Neural cell (in vitro differentiated cells): ENCODE results near the gene TMEM101. TPM values are rescaled to one million over a fixed set of nuclear protein-coding genes. Genes with fewer than 3 reads are reported as not detected.

Source experiments
- H2AFZ ChIP-seq: fragments of 200-600, 300-800 bp; sonication (generic), shearing (Covaris generic); 2 replicates; pipeline ENCODE4 v1.6.0; 2014; ENCODE audit warnings: low read depth, mild to moderate bottlenecking, antibody characterized with exemption, low read length, moderate library complexity
- H3F3A ChIP-seq: fragments of 200-600 bp; shearing (Covaris generic); 2 replicates; pipeline ENCODE4 v1.6.1; 2016; ENCODE audit warnings: mild to moderate bottlenecking, moderate library complexity, mixed read lengths, antibody characterized with exemption, low read length; ENCODE audit not compliant: insufficient read depth, poor library complexity, severe bottlenecking
- H3K27ac ChIP-seq: fragments of 200-600, 300-800 bp; sonication (generic), shearing (Covaris generic); 2 replicates; pipeline ENCODE4 v1.5.1; 2014; ENCODE audit warnings: mild to moderate bottlenecking, low read length, moderate library complexity
- H3K27me3 ChIP-seq: fragments of 300-800, 200-600 bp; sonication (generic), shearing (Covaris generic); 2 replicates; pipeline ENCODE4 v1.6.0; 2014; ENCODE audit warnings: mild to moderate bottlenecking, low read depth, low read length, moderate library complexity; ENCODE audit not compliant: insufficient read depth
- H3K36me3 ChIP-seq: fragments of 300-800, 200-600 bp; sonication (generic), shearing (Covaris generic); 2 replicates; pipeline ENCODE4 v1.5.1; 2014; ENCODE audit warnings: mild to moderate bottlenecking, antibody characterized with exemption, low read length, moderate library complexity; ENCODE audit not compliant: insufficient read depth
- H3K4me2 ChIP-seq: fragments of 300-800, 200-600 bp; sonication (generic), shearing (Covaris generic); 2 replicates; pipeline ENCODE4 v1.6.0; 2014; ENCODE audit warnings: mild to moderate bottlenecking, low read length
- H3K4me3 ChIP-seq: fragments of 300-800, 200-600 bp; sonication (generic), shearing (Covaris generic); 2 replicates; pipeline ENCODE4 v1.5.1; 2014; ENCODE audit warnings: mild to moderate bottlenecking, low read length, moderate library complexity
- H3K79me2 ChIP-seq: fragments of 200-600 bp; shearing (Covaris generic); replicated peaks from 2 replicates; pipeline ENCODE4 v1.6.0; 2014; ENCODE audit warnings: mild to moderate bottlenecking, low read length, moderate library complexity; ENCODE audit not compliant: insufficient read depth
- H3K9ac ChIP-seq: fragments of 300-800, 200-600 bp; sonication (generic), shearing (Covaris generic); 2 replicates; pipeline ENCODE4 v1.6.1; 2016; ENCODE audit warnings: mild to moderate bottlenecking, low read length, mixed read lengths
- H3K9me2 ChIP-seq: fragments of 200-600 bp; shearing (Covaris generic); 2 replicates; pipeline ENCODE4 v1.6.1; 2016; ENCODE audit warnings: mild to moderate bottlenecking, low read length, mixed read lengths; ENCODE audit not compliant: insufficient read depth
- H3K9me3 ChIP-seq: fragments of 200-600, 300-800 bp; sonication (generic), shearing (Covaris generic); 2 replicates; pipeline ENCODE4 v1.6.1; 2016; ENCODE audit warnings: mild to moderate bottlenecking, mixed run types, low read length, moderate library complexity, mixed read lengths
- H4K20me1 ChIP-seq: fragments of 200-600 bp; shearing (Covaris generic); 2 replicates; pipeline ENCODE4 v1.6.1; 2016; ENCODE audit warnings: mild to moderate bottlenecking, mixed run types; ENCODE audit not compliant: insufficient read depth
- CTCF ChIP-seq: fragments of 450-650 bp; IDR thresholded peaks from 2 replicates; pipeline ENCODE4 v1.5.1; 2014; ENCODE audit warnings: antibody characterized with exemption, mild to moderate bottlenecking, moderate library complexity; ENCODE audit not compliant: poor library complexity, severe bottlenecking
- EP300 ChIP-seq: fragments of 450-650 bp; conservative IDR thresholded peaks from 2 replicates; pipeline ENCODE4 v1.6.1; 2014; ENCODE audit warnings: antibody characterized with exemption, mild to moderate bottlenecking, moderate library complexity; ENCODE audit not compliant: poor library complexity, severe bottlenecking
- EZH2 ChIP-seq: fragments of 200-600, 300-800 bp; shearing (Covaris generic), sonication (generic); IDR thresholded peaks from 2 replicates; pipeline ENCODE4 v1.6.1; 2014; ENCODE audit warnings: antibody characterized with exemption, low read length, borderline replicate concordance, mild to moderate bottlenecking; ENCODE audit not compliant: insufficient read depth, poor library complexity, severe bottlenecking
- MXI1 ChIP-seq: fragments of 450-650 bp; conservative IDR thresholded peaks from 2 replicates; pipeline ENCODE4 v1.6.1; 2014; ENCODE audit warnings: antibody characterized with exemption, mild to moderate bottlenecking; ENCODE audit not compliant: poor library complexity, severe bottlenecking
- POLR2AphosphoS5 ChIP-seq: IDR thresholded peaks from 2 replicates; pipeline ENCODE4 v1.6.1; 2012
- RAD21 ChIP-seq: fragments of 450-650 bp; conservative IDR thresholded peaks from 2 replicates; pipeline ENCODE4 v1.6.1; 2014; ENCODE audit warnings: antibody characterized with exemption, mild to moderate bottlenecking, moderate library complexity
- REST ChIP-seq: IDR thresholded peaks from 2 replicates; pipeline ENCODE4 v1.6.1; 2012; ENCODE audit warnings: borderline replicate concordance
- SMC3 ChIP-seq: fragments of 450-650 bp; conservative IDR thresholded peaks from 2 replicates; pipeline ENCODE4 v1.6.1; 2014; ENCODE audit warnings: antibody characterized with exemption, mild to moderate bottlenecking, moderate library complexity; ENCODE audit not compliant: poor library complexity
- TAF1 ChIP-seq: IDR thresholded peaks from 2 replicates; pipeline ENCODE4 v1.6.1; 2012; ENCODE audit warnings: low read depth
- polyA plus RNA-seq: library from polyadenylated mRNA; depleted of rRNA; stranded (reverse); fragments of >200 nt; gene quantifications from 2 replicates; pipeline ENCODE4 v1.2.3, GENCODE V29; 2014

Gene TMEM101
- polyA plus RNA-seq, 1 donor from 2014 or later, result 59.3 TPM

- H3K79me2 ChIP-seq, result no peaks in the 10 kb centered on the region
These were observed 35.1 kb downstream of the TMEM101 start for GRCh38 chr17:43979671-43980070.

GRCh38 chr17:43979011-43979410 lies 35.8 kb downstream of the TMEM101 start:
- Histone ChIP-seq H3K27me3 (peaks cover 21% of the 10 kb centered on the region), H4K20me1 (no peaks in the 10 kb centered on the region)
- TF ChIP-seq EZH2 (no peak), CTCF (no peak), EP300 (no peak), RAD21 (no peak)

More at GRCh38 chr17:43979671-43980070, 35.1 kb downstream of the TMEM101 start:
- no peak for TF ChIP-seq TAF1
- no peak for TF ChIP-seq EZH2
- TF ChIP-seq RAD21, result no peak
- no peak for TF ChIP-seq SMC3
- no peak for TF ChIP-seq CTCF
- TF ChIP-seq MXI1, result no peak
- TF ChIP-seq REST, result no peak
- no peak for TF ChIP-seq EP300
- no peak for TF ChIP-seq POLR2AphosphoS5
- no peaks in the 10 kb centered on the region for H4K20me1 ChIP-seq
- H3K36me3 ChIP-seq, result no peaks in the 10 kb centered on the region
- no peak overlapping the region for H2AFZ ChIP-seq
- H3F3A ChIP-seq, result no peaks in the 10 kb centered on the region
- H3K4me2 ChIP-seq, result no peak overlapping the region
- no peak overlapping the region for H3K4me3 ChIP-seq
- no peak overlapping the region for H3K9ac ChIP-seq
- no peaks in the 10 kb centered on the region for H3K9me2 ChIP-seq
- H3K27ac ChIP-seq, result no peak overlapping the region
- no peaks in the 10 kb centered on the region for H3K9me3 ChIP-seq
- H3K27me3 ChIP-seq, result peaks cover 27% of the 10 kb centered on the region

More at GRCh38 chr17:43979011-43979410, 35.8 kb downstream of the TMEM101 start:
- Histone ChIP-seq H3K4me2 (no peak overlapping the region), H3K9me3 (no peaks in the 10 kb centered on the region), H3K4me3 (no peak overlapping the region), H3K36me3 (no peaks in the 10 kb centered on the region), H3K9ac (no peak overlapping the region), H3F3A (no peaks in the 10 kb centered on the region), H2AFZ (no peak overlapping the region), H3K9me2 (no peaks in the 10 kb centered on the region), H3K79me2 (no peaks in the 10 kb centered on the region), H3K27ac (no peak overlapping the region)
